ENCODE results near the gene CNMD. TPM values are rescaled to one million over a fixed set of nuclear protein-coding genes. Genes with fewer than 3 reads are reported as not detected.
"Not testable (repeated sequence)": the region's sequence is repeated elsewhere in the genome, so short reads cannot be mapped to it uniquely, and the experiment has no call there.

CNMD gene
- total and polyA plus RNA-seq, 2 donors from 2014 or later: not detected

- Histone ChIP-seq H3K36me3 (ENCODE audit: control insufficient read depth in 2 of 3, insufficient read depth in 3 of 3, low read length in 3 of 3) (no peaks in the 10 kb centered on the region), H3K4me3 (ENCODE audit: low read length in 3 of 3) (no peak overlapping the region), H3K27ac (ENCODE audit: low read depth in 2 of 2, low read length in 2 of 2) (no peak overlapping the region), H3K9ac (ENCODE audit: low read length in 3 of 3) (no peak overlapping the region), H3K27me3 (ENCODE audit: control insufficient read depth, insufficient read depth, low read length) (no peaks in the 10 kb centered on the region), H3K9me3 (ENCODE audit: control insufficient read depth in 2 of 3, insufficient read depth in 1 of 3, low read length in 3 of 3) (no peaks in the 10 kb centered on the region), H3K4me1 (ENCODE audit: control insufficient read depth in 2 of 3, insufficient read depth in 2 of 3, low read depth in 1 of 3, low read length in 3 of 3) (no peaks in the 10 kb centered on the region)
- no peak for TF ChIP-seq CTCF (IDR thresholded peaks at IDR 0.05; ENCODE audit: borderline replicate concordance, extremely low read depth, insufficient read depth)
- DNase-seq (no peak), FAIRE-seq (no peak)
- intact Hi-C loops (cut with DNase I): no loop called here
Observed at GRCh38 chr13:52712385-52712784, 27.2 kb downstream of the CNMD start.

DNA sequence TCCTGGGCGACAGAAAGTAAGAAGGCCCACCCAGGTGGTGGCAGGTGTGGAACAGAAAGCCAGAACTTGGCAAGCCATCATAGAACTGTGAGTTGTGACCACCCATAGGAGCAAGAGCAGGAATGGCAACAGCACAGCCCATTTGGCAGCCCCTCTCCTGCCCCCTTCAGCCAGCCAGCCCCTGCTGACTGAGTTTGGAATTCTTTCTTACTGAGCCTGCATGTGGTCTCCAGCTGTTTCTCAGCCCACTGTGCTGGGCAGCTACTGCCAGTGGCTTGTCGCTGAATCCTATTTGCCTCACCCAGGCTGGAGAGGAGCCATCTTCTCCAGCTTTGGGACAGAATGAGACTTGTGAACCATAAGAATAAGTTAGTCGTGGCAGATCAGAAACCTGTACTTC lies 28.3 kb downstream of the CNMD start:
- Histone ChIP-seq H3K4me3 (ENCODE audit: low read length in 3 of 3) (no peak overlapping the region), H3K4me1 (ENCODE audit: control insufficient read depth in 2 of 3, insufficient read depth in 2 of 3, low read depth in 1 of 3, low read length in 3 of 3) (no peaks in the 10 kb centered on the region), H3K9me3 (ENCODE audit: control insufficient read depth in 2 of 3, insufficient read depth in 1 of 3, low read length in 3 of 3) (no peaks in the 10 kb centered on the region), H3K9ac (ENCODE audit: low read length in 3 of 3) (no peak overlapping the region), H3K27me3 (ENCODE audit: control insufficient read depth, insufficient read depth, low read length) (no peaks in the 10 kb centered on the region), H3K36me3 (ENCODE audit: control insufficient read depth in 2 of 3, insufficient read depth in 3 of 3, low read length in 3 of 3) (no peaks in the 10 kb centered on the region), H3K27ac (ENCODE audit: low read depth in 2 of 2, low read length in 2 of 2) (no peak overlapping the region)
- DNase-seq: no peak
- TF ChIP-seq CTCF (IDR thresholded peaks at IDR 0.05; ENCODE audit: borderline replicate concordance, extremely low read depth, insufficient read depth): no peak
- FAIRE-seq: no peak
- intact Hi-C loops (cut with DNase I): no loop called here

GRCh38 chr13:52708266-52708665 lies 31.4 kb downstream of the CNMD start:
- FAIRE-seq; H3K9ac ChIP-seq (ENCODE audit: low read length in 3 of 3); H3K36me3 ChIP-seq (ENCODE audit: control insufficient read depth in 2 of 3, insufficient read depth in 3 of 3, low read length in 3 of 3); H3K27ac ChIP-seq (ENCODE audit: low read depth in 2 of 2, low read length in 2 of 2); H3K4me3 ChIP-seq (ENCODE audit: low read length in 3 of 3); H3K4me1 ChIP-seq (ENCODE audit: control insufficient read depth in 2 of 3, insufficient read depth in 2 of 3, low read depth in 1 of 3, low read length in 3 of 3); H3K27me3 ChIP-seq (ENCODE audit: control insufficient read depth, insufficient read depth, low read length); H3K9me3 ChIP-seq (ENCODE audit: control insufficient read depth in 2 of 3, insufficient read depth in 1 of 3, low read length in 3 of 3); DNase-seq; intact Hi-C loops (cut with DNase I): not testable (repeated sequence)

GRCh38 chr13:52707375-52707774 lies 32.2 kb downstream of the CNMD start:
- no peak for TF ChIP-seq CTCF (IDR thresholded peaks at IDR 0.05; ENCODE audit: borderline replicate concordance, extremely low read depth, insufficient read depth)
- Histone ChIP-seq H3K27me3 (ENCODE audit: control insufficient read depth, insufficient read depth, low read length) (no peaks in the 10 kb centered on the region), H3K9ac (ENCODE audit: low read length in 3 of 3) (no peak overlapping the region), H3K4me3 (ENCODE audit: low read length in 3 of 3) (no peak overlapping the region), H3K27ac (ENCODE audit: low read depth in 2 of 2, low read length in 2 of 2) (no peak overlapping the region), H3K4me1 (ENCODE audit: control insufficient read depth in 2 of 3, insufficient read depth in 2 of 3, low read depth in 1 of 3, low read length in 3 of 3) (no peaks in the 10 kb centered on the region), H3K36me3 (ENCODE audit: control insufficient read depth in 2 of 3, insufficient read depth in 3 of 3, low read length in 3 of 3) (no peaks in the 10 kb centered on the region), H3K9me3 (ENCODE audit: control insufficient read depth in 2 of 3, insufficient read depth in 1 of 3, low read length in 3 of 3) (no peaks in the 10 kb centered on the region)
- FAIRE-seq (no peak), DNase-seq (no peak)
- intact Hi-C loops (cut with DNase I): no loop called here

All from kidney (tissue), 14 donors.